Mesenteric fat pad (tissue), 1 donor: Measurements from ENCODE around the gene CYP1A2. TPM values are rescaled to one million over a fixed set of nuclear protein-coding genes. Genes with fewer than 3 reads are reported as not detected.

ENCODE experiments used
- DNase-seq: peaks from one replicate; pipeline ENCODE4 v3.0.0-alpha.2; 2020; ENCODE audit warnings: low spot score
- microRNA-seq: library from miRNA; unstranded; fragments of <30 nt; microRNA quantifications from one replicate; pipeline ENCODE4 v1.2.0, GENCODE V29; 2020; ENCODE audit warnings: borderline number of aligned reads
- total RNA-seq: library from RNA; stranded (reverse); fragmentation: NEBNext Ultra II Directional; extraction: Animal tissue kit (Norgen Biotek cat#: 25700); gene quantifications from one replicate; pipeline ENCODE4 v1.2.1, GENCODE V29; 2021
- donor health status: DM: yes; HTN: yes; CAD: no.

CYP1A2 gene
- total RNA-seq, 1 donor from 2014 or later = not detected

DNA sequence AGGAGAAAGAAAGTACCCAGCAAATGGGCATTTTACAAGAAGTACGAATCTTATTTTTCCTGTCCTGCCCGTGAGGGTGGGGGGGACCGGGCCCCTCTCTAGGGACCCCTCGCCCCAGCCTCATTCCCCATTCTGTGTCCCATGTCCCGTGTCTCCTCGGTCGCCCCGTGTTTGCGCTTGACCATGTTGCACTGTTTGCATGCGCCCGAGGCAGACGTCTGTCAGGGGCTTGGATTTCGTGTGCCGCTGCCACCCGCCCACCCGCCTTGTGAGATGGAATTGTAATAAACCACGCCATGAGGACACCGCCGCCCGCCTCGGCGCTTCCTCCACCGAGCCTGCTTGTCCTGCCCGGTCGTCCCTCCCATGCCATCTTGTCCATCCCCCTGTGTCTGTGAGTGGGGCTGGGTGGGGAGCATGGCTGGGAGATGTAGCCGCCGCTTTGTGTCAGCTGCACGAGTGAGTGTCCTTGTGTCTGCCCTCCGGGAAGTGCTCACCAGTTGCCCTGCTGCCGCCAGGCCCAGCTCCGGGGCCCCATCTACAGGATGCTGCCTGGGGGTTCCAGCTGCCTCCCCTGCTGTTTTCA, 54.3 kb downstream of the CYP1A2 start:
- no peak for DNase-seq

DNA sequence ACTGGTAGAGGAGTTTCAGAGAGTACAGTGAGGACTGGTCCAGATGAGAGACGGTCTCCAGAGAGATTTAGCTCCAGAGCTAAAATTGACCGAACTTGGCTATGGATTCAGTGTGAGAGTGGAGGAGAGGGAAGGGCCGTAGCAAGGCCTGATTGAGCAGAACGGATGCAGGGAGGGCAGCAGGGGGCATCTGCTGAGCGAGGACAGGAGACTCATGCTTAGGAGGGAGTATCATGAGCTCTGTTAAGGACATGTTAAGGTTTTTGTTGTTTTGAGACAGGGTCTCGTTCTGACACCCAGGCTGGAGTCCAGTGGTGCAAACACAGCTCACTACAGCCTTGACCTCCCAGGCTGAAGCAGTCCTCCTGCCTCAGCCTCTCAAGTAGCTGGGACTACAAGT, 56.3 kb downstream of the CYP1A2 start:
- no peak for DNase-seq

Small RNA genes within 50 kb of the gene (microRNA-seq; reads per million reads assigned to microRNA genes)
- not detected for gene MIR4513

Other genes with a start within 250 kb of the CYP1A2 start
- gene ARID3B, start 207.6 kb upstream of the CYP1A2 start, total RNA-seq = 5.8 TPM
- 51.4 TPM for gene CLK3, start 133.0 kb upstream of the CYP1A2 start, total RNA-seq
- 27.2 TPM for gene EDC3, start 52.8 kb upstream of the CYP1A2 start, total RNA-seq
- gene CYP1A1, start 23.3 kb upstream of the CYP1A2 start, total RNA-seq = 65.0 TPM
- gene CSK, start 33.2 kb downstream of the CYP1A2 start, total RNA-seq = 46.9 TPM
- not detected for gene LMAN1L, start 64.0 kb downstream of the CYP1A2 start, total RNA-seq
- not detected for gene CPLX3, start 77.8 kb downstream of the CYP1A2 start, total RNA-seq
- gene ULK3, start 94.3 kb downstream of the CYP1A2 start, total RNA-seq = 31.5 TPM
- gene SCAMP2, start 124.5 kb downstream of the CYP1A2 start, total RNA-seq = 108 TPM
- 32.2 TPM for gene MPI, start 141.2 kb downstream of the CYP1A2 start, total RNA-seq
- gene FAM219B, start 158.0 kb downstream of the CYP1A2 start, total RNA-seq = 91.4 TPM
- 175 TPM for gene COX5A, start 189.2 kb downstream of the CYP1A2 start, total RNA-seq
- 10.7 TPM for gene RPP25, start 207.9 kb downstream of the CYP1A2 start, total RNA-seq
- 1.7 TPM for gene SCAMP5, start 246.7 kb downstream of the CYP1A2 start, total RNA-seq